Measurements from ENCODE around the gene ISL2.

The ISL2 gene

GRCh38 chr15:76332796-76333195 lies 3.8 kb upstream of the ISL2 start:
- H3K4me3 ChIP-seq (ENCODE audit: low read depth, low read length): no peak overlapping the region
- DNase-seq (ENCODE audit: low read depth): no peak
- TF ChIP-seq CTCF (IDR thresholded peaks at IDR 0.05; ENCODE audit: low read depth, low read length) (no peak), POLR2A (IDR thresholded peaks at IDR 0.05; ENCODE audit: extremely low read depth, insufficient read length) (no peak), MYC (IDR thresholded peaks at IDR 0.05; ENCODE audit: low read depth, low read length) (no peak)
- TF ChIP-seq, protein P1, sequence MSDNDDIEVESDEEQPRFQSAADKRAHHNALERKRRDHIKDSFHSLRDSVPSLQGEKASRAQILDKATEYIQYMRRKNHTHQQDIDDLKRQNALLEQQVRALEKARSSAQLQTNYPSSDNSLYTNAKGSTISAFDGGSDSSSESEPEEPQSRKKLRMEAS (IDR thresholded peaks at IDR 0.05; ENCODE audit: low read depth, low read length): no peak

- H3K4me3 ChIP-seq (ENCODE audit: low read depth, low read length): no peak overlapping the region
- TF ChIP-seq MYC (IDR thresholded peaks at IDR 0.05; ENCODE audit: low read depth, low read length) (no peak), POLR2A (IDR thresholded peaks at IDR 0.05; ENCODE audit: extremely low read depth, insufficient read length) (no peak), CTCF (IDR thresholded peaks at IDR 0.05; ENCODE audit: low read depth, low read length) (no peak)
- TF ChIP-seq, protein P1 (IDR thresholded peaks at IDR 0.05; ENCODE audit: low read depth, low read length): no peak
- DNase-seq (ENCODE audit: low read depth): no peak
Measured at GRCh38 chr15:76333309-76333708, 3.3 kb upstream of the ISL2 start.

GRCh38 chr15:76333720-76334437 lies 2.7 kb upstream of the ISL2 start:
- no peak overlapping the region for H3K4me3 ChIP-seq (ENCODE audit: low read depth, low read length)
- TF ChIP-seq CTCF (IDR thresholded peaks at IDR 0.05; ENCODE audit: low read depth, low read length) (peak; percentile 41), MYC (IDR thresholded peaks at IDR 0.05; ENCODE audit: low read depth, low read length) (no peak)
- TF ChIP-seq, protein P1 (IDR thresholded peaks at IDR 0.05; ENCODE audit: low read depth, low read length): no peak
- DNase-seq (ENCODE audit: low read depth): peak; percentile 51

DNA sequence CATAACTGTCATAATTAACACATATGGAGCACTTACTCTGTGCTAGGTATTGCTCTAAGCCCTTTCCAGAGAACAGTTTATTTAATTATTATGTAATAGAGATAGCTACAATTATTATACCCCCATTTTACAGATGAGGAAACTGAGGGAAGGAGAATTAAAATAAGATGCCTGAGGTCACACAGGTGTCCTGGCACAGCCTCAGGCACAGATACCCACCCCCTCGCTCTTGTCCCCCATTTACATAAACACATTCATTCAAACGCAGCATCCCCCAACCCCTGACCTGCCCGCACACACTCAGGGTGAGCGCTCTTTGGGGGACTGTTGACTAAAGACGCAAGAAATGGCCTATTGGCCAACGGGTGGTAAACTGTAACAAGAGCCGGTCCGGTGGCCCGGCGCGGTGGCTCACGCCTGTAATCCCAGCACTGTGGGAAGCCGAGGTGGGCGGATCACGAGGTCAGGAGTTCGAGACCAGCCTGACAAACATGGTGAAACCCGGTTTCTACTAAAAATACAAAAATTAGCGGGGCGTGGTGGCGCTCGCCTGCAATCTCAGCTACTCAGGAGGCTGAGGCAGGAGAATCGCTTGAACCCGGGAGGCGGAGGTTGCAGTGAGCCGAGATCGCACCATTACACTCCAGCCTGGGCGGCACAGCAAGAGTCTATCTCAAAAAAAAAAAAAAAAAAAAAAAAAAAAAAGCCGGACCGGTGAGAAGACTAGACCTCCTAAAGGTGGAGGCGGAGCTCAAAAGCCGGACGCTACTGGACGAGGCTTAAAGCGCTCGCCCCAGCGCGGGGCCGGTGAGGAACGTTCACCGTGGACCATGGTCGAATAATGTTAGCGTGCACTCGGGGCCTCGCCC lies 1.9 kb upstream of the ISL2 start:
- TF ChIP-seq, protein P1 (IDR thresholded peaks at IDR 0.05; ENCODE audit: low read depth, low read length): no peak
- TF ChIP-seq POLR2A (IDR thresholded peaks at IDR 0.05; ENCODE audit: extremely low read depth, insufficient read length) (no peak), CTCF (IDR thresholded peaks at IDR 0.05; ENCODE audit: low read depth, low read length) (no peak), MYC (IDR thresholded peaks at IDR 0.05; ENCODE audit: low read depth, low read length) (no peak)
- no peak overlapping the region for H3K4me3 ChIP-seq (ENCODE audit: low read depth, low read length)
- no peak for DNase-seq (ENCODE audit: low read depth)

GRCh38 chr15:76335307-76336253 lies 993 bp upstream of the ISL2 start:
- no peak; the same call in 1 of the 2 replicates for TF ChIP-seq MYC (IDR thresholded peaks at IDR 0.05; ENCODE audit: low read depth, low read length)
- TF ChIP-seq CTCF (IDR thresholded peaks at IDR 0.05; ENCODE audit: low read depth, low read length): no peak
- no peak for TF ChIP-seq POLR2A (IDR thresholded peaks at IDR 0.05; ENCODE audit: extremely low read depth, insufficient read length)
- TF ChIP-seq, protein P1 (IDR thresholded peaks at IDR 0.05; ENCODE audit: low read depth, low read length): no peak
- peak overlapping the region; percentile 74 for H3K4me3 ChIP-seq (ENCODE audit: low read depth, low read length)
- DNase-seq (ENCODE audit: low read depth): peak; percentile 66

Data from NB4 (cell line).